Measurements from ENCODE around the gene IGF2.

Gene IGF2

GRCh38 chr11:2096919-2097301 is 42.3 kb downstream of the IGF2 start:
- TF ChIP-seq CTCF (conservative IDR thresholded peaks at IDR 0.05; ENCODE audit: low read depth, low read length): no peak
- H3K4me3 ChIP-seq (ENCODE audit: low read length): no peak overlapping the region
- DNase-seq (ENCODE audit: low read depth): no peak

DNA sequence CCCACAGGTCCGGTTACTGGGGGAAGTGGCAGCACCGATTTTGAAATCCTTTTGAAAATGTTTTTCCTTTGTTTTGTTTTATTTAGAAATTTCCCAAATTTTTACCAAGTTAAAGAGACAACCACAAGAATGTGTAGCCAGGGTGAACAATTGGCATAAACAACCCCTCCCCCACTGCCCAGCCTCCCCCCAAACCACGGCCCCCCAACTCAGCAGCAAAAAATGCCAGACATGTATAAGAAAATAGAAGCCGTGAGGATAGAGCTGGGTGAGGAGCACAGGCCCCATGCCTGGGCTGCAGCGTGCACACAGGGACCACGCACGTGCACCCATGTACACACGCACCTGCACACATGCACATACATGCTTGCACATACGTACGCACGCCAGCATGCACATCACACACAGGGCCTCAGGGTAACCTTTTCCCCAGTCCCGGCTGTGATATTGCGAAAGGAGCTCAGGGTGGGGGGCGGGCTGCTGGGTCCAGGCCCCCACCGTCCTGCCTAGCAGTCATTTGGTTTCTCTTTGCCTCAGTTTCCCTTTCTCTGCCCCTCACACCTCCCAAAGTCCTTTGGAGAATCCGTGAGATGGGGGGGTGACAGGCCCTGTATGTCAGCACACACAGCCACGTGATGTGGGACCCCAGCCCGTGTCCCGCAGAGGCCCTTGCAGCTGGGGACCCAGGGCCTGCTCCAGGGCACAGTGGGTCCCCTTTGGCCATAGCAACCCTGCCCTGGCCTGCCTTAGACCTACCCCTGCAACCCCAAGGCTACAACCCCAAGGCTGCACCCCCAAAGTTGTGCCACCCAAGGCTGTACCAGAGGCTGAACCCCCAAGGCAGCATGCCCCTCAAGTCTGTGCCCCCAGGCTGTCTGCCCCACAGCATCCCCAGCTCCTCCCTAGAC is 42.9 kb downstream of the IGF2 start:
- TF ChIP-seq CTCF (conservative IDR thresholded peaks at IDR 0.05; ENCODE audit: low read depth, low read length): no peak
- no peak for DNase-seq (ENCODE audit: low read depth)
- no peak overlapping the region for H3K4me3 ChIP-seq (ENCODE audit: low read length)

GRCh38 chr11:2095542-2095941 is 43.6 kb downstream of the IGF2 start:
- H3K4me3 ChIP-seq (ENCODE audit: low read length): no peak overlapping the region
- TF ChIP-seq CTCF (conservative IDR thresholded peaks at IDR 0.05; ENCODE audit: low read depth, low read length): no peak
- no peak for DNase-seq (ENCODE audit: low read depth)

GRCh38 chr11:2095198-2095520 is 44.0 kb downstream of the IGF2 start:
- H3K4me3 ChIP-seq (ENCODE audit: low read length): no peak overlapping the region
- DNase-seq (ENCODE audit: low read depth): no peak
- no peak for TF ChIP-seq CTCF (conservative IDR thresholded peaks at IDR 0.05; ENCODE audit: low read depth, low read length)

DNA sequence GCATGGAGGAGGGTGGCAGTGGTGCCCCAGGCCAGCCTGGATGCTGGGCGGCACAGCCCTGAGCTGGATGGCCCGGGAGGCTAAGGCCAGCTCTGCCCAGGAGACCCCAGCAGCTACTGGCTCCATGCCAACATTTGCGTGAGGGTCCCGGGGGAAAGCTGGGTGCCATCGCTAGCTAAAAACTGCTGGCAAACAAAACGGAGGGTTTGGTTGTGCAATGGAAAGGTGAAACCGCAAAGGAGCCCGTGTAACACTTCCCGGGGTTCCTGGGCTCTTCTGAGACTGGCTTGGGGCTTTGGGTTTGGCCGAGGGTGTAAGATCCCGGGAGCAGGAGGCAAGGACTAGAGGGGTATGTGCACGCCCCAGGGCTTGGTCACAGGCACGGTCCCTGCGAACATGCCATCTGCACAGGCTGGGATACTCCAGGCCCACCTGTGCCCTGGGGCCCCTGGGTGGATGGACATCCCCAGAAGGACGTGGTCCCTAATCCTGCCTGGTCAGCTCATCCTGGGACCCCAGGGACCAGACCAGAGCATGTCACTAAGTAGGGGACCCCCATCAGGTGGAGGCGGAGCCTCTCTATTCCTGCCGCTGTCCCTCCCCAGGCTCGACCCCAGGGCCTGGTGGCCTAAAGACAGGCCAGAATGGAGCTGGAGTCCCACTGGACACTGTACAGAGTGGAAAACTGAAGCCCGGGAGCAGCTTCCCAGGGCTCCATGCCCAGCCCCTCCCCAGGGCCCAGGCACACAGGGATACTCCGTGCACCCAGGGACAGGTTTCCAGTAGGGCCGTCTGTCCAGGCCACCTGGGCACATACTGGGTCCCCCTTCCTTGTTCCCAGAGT is 44.6 kb downstream of the IGF2 start:
- DNase-seq (ENCODE audit: low read depth): no peak
- H3K4me3 ChIP-seq (ENCODE audit: low read length): no peak overlapping the region
- no peak for TF ChIP-seq CTCF (conservative IDR thresholded peaks at IDR 0.05; ENCODE audit: low read depth, low read length)

DNA sequence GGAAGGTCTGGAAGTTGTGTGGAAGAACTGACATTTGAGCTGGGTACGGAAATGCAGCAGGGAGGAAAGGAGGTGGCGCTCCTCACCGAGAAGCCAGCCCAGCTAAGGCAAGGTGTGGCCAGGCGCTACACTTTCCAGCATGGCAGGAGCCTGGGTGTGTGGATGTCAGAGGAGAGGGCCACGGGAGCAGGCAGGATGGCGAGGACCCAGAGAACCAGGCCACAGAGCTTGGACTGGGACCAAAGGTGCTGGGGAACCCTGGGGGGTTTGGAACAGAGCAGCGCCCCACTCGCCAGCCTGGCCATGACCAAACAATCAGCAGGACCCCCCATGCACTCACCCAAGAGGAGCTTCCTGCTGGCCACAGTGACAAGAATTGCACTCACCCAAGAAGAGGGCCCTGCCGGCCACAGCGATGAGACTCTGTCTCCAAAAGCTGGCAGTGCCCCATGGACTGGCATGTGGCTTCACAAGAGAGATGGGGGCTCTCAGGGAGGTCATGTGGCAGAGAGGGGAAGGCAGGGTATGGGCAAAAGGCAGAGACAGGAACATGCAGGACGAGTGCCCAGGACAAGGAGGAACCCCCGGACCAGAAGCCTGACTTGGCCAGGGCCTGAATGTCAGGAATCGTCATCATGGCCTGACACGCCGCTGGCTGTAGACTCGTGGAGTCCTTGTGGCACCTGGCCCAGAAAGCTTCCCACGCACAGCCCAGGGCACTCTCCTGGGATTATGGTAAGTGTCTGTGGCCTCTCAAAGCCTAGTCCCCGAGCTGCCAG is 45.4 kb downstream of the IGF2 start:
- no peak for TF ChIP-seq CTCF (conservative IDR thresholded peaks at IDR 0.05; ENCODE audit: low read depth, low read length)
- DNase-seq (ENCODE audit: low read depth): no peak
- H3K4me3 ChIP-seq (ENCODE audit: low read length): no peak overlapping the region
